NCI-H748 (cell line): ENCODE data around the gene GRB14.
A peak's percentile ranks its signal among the peaks of the same experiment; 100 is the strongest.

Experiments
- DNase-seq: peaks from one replicate; lab custom pipeline; 2025; ENCODE audit not compliant: unreplicated experiment; lab: John Stamatoyannopoulos, UW

GRB14 gene

DNA sequence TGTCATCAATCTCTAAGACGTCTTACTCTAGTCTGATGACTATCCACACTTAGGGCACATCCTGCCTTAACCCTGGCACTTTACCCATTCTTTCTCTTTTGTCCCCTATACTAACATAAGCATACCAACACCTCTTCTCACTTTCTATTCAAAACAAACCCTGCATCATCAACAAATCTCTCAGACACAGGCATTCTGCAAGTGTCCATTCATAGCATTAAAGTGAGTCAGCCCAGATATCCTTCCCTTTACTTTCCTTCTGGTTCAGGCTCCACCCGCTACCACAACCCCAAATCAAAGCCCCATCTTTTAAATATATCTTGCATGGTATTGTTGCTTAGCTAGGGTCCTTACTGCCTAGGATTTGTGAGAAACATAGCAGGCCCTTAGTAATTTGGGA is 3.8 kb downstream of the GRB14 start:
- no peak for DNase-seq

DNA sequence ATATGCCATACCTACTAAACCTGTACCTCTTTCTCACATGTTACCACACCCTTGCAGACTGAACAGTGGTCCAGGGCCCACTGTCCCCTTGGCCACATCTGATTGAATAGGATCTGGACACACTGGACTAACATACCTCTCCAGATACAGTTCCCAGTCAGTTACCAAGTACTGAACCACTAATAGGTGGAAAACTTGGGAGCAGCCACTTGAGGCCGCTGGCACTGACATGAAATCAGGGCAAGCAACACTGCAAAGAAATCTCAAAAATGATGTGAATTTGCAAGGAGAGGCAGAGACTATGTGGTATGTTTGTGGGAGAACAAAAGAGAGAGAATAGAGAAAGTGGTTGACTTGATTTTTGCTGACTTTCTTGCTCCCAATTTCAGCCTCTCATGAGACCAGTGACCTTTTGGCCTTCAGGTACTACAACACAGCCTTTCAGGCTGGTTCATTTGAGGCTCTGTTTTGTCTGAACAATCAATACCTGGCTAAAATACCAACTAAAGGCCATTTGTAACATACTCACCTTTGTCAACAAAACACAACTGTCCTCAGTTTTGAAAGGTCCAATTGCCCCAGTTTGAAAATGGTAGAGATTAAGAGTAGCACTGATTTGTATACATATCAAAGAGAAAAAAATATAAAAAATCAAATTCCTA is 7.8 kb downstream of the GRB14 start:
- DNase-seq, result no peak

DNA sequence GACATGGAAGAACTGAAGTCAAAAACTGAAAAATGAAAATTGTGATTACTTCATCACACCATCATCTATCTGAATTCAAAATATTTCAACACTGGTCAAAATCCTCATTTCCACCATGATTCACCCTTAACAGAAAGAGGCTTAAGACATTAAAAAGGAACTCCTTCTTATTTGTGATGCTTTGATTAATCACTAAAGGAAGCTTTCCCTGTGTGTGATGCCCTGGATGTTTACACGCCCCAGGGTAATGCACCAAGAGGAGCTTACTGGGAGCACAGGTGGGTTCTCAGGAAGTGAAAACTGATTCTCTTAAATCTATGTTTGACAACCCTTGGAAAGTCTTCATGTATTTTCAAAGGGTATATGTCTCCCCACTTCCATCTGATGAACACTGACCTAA is 11.5 kb downstream of the GRB14 start:
- DNase-seq, result no peak

DNA sequence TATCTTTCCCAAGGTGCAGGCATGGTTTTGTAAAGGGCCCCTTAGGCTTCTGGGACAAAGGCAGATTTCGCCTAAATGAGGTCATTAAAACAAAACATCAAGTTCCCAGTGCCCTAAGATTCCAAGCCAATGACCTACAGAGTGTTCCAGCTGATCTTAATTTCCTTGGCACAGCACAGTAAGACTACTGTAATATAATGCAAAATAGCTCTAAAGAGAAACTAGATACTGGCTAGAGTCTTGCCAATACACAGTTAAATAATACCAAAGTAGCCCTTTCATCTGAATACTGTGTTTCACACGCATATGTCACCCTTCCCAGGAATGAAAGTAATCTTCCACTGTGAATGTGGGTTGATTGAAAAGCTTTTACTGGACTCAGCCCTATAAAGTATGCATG is 14.7 kb downstream of the GRB14 start:
- no peak for DNase-seq

DNA sequence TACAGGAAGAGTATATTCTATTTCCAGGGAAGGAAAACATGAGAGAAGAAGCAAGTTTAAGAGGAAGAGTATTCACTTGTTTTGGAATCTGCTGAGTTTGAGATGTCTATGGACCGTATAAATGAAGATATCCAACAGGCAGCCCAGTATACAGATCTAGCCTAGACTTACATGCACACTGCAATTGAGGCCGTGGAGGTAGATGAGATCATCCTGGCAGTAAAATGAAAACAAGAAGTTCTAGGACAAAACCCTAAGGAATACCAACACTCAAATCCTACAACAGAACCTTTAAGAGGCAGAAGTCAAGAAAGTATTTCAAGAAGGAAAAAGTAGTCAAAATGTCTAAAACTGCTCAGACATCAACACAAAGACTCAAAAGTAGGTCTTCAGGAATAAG is 16.0 kb downstream of the GRB14 start:
- no peak for DNase-seq

DNA sequence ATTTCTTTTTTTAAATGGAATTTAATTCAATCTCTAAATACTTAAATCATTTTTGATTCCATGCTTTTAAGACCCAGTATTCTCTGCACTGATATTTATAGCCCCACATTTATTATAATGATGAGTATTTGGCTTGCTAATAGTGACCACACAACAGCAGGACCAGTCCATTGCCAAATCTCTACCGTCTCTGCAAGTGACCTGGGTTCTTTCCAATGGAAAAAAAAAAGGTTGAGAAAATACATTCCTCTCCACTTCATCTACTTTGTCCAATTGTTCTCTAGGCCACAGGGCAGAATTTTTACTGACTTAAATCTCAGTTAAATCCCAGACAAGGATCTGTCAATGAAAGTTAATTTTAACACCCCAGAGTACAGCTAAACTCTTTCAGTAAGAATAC is 20.5 kb downstream of the GRB14 start:
- DNase-seq, result no peak

DNA sequence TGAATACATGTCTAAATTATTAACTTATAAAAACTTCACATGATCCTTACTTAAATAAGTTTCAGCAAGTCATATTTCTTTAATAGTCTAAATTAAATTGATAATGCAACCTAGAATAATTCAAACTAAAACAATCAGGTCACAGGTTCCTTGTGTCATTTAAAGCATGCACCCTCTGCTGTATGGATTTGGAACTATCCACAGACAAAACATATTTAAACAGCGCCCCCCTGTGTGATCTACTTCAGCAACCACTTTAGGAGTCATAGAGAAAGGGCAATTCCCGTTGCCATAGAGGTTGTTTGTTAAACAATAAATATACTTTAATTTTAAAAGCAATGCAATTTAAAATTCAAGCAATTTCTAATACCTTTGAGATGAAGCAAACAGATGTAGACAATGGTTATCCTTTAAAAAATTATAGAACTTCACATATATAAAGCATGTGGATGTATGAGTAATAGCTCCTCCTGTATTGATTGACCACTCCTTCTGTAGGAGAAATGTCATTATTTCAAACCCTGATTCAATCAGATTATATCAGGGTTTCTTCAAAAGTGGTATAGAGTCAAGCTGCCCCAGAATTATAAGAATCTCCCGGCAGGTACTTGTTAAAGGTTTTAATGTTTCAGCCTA is 21.2 kb downstream of the GRB14 start:
- peak; percentile 83 for DNase-seq

DNA sequence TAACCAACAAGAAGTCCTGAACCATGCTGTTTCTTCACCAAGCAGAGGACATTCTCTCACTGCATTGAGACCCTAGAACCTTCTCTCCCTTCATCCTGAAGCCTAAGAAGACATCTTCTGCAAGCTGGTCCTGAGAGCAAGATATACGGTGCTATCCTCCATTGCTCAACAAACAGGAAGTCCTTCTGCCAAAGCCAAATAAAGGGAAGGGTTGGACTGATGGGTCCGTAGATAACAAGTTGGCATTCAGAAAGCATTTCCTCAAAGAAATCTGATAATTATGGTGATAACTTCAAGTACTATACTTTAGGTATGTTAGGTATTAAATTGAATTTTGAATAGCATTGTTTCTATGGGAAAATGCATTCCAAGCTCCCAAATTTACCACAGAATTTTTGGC is 23.3 kb downstream of the GRB14 start:
- DNase-seq, result no peak

DNA sequence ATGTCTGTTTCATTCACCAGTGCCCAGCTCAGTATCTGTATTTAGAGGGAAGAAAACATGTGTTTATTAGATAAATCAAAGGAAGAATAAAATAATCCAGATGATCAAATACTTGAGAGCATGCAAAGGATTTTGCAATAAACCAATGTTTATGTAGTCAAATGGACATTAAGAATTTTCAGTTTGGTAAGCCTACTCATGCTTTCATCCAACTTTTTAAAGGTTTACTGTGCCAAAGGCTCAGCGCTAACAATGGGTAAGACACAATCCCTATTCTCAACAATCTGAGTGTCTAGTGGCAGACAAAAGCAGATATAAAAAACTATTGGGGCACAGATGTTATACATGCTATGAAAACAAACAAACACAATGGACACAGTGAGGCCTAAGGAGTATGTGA is 26.3 kb downstream of the GRB14 start:
- no peak for DNase-seq

DNA sequence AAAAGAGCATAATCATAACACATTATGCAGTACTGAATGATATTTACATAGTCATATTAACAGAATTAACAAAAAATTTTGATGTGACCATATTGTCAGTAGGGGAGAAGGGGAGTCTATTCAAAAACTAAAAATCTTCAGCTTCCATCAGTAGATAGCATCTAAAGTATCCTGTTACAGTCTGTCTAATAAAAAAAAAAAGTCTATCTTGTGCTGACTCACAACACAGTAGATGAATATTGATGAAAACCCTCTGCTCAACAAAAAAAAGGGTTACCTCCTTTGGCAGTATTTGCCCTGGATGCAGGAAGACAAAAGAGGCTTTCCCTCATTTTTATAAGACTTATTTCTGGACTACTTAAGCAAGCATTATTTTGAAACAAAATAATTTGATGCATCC is 27.3 kb downstream of the GRB14 start:
- no peak for DNase-seq

DNA sequence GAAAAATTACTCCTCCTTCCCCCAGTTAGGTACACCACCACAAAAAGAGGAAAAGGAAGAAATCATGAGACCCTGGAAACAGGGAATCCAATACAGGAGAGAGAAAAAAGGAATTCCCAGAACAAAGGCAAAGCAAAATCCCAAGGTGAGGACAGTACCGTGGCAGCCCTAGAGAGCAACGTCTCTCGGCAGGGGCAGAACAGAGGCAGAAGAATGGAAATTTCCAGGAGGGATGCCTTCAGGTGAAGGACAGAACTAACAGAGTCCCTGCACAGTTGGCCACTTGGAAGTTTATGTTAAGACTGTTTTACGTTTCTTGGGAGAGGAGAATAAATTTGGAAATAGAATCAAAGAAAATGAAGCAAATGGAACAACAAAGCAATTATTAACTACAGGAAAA is 27.7 kb downstream of the GRB14 start:
- DNase-seq, result no peak

DNA sequence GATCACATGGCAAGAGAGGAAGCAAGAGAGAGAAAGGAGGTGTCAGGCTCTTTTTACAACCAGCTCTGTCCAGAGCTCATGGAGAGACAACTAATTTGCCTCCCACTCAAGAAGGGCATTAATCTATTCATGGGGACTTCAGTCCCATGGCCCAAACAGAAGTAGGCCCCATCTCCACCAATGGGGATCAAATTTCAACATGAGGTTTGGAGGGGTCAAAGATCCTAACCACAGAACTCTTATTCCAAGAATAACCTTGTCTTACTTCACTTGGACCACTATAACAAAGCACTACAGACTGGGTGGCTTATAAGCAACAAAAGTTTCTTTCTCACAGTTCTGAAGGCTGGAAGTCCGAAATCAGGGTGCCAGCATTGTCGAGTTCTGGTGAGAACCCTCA is 31.8 kb downstream of the GRB14 start:
- DNase-seq, result no peak

DNA sequence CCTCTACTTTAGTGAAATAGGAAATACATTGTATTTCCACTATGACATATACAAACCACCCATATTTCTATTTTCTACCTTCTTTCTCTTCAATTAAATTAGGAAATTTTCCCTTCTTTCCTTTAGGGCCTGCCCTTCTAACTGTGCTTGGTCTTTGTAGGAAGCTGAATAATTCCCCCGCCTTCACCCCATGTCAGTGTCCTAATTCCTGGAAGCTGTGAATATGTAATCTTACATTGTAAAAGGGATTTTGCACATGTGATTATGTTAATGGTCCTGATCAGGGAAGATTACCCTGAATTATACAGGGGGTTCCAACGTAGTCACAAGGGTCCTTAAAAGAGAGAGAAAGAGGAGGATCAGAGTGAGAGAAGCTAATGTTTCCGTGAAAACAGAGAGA is 40.2 kb downstream of the GRB14 start:
- no peak for DNase-seq

DNA sequence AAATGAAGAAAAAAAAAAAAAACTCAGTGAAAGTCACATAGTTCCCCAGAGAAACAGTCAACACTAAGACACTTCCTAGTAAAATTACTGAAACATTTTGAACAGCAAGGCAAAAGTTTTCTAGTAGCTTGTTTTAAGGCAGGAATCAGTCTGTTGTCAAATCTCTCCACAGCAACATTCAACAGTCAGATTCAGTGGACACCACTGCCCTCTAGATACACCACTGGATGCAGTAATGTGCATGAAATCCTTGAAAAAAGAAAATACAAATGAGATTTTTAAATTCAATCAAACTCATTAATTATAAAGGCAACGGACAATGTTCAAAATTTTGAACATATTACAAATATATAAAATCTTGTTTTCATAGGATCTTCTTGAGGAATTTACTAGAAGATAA is 46.4 kb downstream of the GRB14 start:
- DNase-seq, result no peak

DNA sequence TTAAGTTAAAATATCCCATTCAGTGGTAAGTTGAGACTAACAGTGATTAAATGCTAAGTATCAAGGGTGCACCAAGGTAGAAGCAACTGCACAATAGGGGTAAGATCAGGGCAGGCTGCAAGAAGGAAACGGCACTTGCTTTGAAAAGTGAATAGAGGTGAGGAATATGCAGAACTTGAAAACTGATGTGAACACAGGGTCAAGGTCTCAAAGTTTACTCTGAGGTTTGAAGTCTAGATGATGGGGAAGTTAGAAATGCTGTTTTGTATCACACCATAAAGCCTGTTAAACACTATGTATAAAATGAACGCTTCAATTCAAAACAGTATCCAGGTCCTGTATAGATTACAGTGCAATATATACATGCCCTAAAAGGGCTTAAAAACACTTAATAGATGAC is 50.8 kb downstream of the GRB14 start:
- DNase-seq, result no peak

DNA sequence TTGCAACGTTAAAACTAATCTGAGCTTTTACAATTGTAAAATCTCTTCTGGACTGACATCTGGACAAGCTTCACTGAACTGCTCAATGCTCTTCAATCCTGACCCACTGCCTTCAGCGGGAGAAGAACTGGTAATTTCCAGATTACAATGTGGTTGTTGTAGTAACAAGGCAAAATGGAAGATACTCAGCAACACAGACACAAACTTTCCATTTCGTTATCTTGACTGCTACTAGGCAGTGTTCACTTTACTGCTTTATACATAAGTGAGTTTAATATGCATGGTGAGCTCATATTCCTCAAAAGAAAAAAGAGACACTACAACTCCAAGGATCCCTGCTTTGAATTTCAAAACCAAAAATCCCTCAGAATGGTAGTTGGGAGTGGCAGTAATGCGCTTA is 51.9 kb downstream of the GRB14 start:
- no peak for DNase-seq

DNA sequence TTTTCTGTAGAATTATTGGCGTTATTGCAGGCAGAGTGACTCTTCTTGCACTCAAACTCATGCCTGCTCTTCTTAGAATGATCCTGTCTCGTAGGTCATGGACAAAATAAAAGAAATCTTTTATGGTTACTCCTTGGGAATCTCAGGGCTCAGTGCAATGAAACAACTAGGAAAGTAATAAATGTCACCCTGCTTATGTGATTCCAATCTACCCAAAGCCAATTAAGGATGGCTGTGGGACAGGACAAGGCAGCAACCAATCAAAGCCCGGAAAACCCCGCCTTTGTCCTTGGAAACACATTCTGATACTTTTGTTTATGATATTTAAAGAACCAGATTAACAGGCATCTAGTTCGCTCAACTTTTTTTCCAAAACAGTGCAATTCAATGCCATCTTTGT is 53.0 kb downstream of the GRB14 start:
- DNase-seq, result no peak

DNA sequence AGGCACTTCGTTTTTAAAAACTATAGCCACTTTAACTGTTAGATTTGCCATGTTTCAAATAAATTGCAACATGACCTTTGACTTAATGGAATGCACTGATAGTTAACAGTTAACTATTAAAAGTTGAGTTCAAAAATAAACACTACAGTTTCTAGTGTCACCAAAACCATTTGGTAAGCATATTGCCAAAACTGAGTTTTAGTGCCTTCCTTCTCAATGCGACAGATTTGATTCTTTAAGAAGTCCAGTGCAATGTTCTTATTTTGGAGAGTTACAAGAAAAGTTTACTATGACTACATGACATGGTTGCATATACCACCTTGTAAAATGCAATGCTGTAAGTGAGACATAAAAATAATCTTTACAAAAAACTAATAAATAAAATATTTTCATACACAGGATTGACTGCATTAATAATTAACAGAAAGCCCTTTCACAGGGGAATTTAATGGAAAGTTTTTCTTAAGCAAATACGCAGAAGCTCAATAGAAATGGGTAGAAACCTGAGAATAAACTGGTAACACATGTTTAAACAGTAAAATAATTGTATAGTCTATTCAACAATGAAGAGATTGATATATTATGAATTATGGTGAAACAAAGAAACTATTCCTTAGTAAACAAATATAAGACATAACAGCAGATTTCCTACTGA is 53.8 kb downstream of the GRB14 start:
- no peak for DNase-seq

DNA sequence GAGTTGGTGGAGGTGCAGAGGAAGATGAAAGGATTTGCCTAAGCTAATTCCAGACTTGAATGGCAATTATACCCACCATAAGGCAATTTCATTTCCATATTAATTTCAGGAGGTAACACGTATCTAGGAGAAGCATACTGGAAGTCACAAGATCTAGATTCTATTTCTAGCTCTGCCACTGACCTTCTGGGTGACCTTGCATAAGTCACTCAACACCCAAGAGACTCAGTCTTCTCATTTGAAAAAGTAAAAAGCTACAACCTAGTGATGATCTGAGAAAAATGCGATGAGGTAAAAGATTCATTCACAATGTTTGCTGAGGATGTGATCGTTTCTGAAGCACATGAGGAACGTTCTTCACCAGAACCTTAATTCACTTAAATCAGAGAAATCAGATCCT is 55.9 kb downstream of the GRB14 start:
- no peak for DNase-seq

DNA sequence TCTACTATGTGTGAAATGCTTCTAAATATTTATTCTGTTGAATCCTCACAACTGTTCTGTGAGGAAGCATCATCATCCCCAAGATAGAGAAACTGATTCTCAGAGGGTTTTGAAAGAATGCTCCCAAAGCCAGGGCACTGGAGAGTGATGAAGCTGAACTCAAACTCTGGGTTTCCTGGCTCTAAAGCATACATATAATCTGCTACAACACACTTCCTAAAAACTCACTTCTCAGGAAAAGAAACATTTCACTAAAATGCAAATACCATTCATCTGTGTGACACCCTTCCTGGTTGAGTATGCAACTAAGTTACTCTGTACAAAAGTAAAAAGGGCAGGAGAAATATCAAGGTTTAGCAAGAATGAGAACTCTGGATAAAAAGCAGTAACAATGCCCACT is 58.6 kb downstream of the GRB14 start:
- DNase-seq, result no peak

DNA sequence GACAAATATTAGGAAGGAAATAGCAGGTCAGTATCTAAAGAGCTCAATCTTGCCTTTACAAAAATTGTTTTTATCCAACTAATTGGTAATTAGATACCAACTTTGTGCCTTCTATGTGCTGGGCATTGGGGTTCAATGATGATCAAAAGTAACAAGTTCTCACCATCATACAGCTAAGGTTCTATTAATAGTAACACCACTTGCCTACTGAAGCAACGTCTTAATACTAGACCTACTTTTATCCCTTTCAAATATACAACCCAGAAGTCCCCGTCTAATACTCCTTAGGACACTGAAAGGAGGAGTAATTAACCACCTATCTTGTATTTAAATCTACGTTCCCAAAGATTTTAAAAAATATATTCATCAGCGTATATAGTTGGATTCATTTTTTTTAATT is 59.3 kb downstream of the GRB14 start:
- DNase-seq, result no peak

DNA sequence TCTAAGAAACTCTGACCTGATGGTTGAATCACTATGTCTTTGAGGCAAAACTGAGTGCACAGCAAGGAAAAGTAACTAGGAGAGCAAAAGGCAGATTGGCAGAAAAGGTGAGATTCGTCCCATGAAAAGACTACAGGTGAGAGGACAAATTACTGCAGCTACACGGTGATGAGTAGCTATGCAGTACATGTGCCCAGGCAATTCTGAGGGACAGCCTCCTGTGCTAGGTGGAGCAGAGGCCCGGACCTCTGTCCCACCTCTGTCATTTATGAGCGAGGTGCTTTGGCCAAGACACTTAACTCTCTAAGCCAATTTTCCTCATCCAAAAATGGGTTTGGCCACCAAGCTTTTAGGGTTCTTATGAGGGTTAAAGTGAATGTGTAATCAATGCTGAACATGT is 59.9 kb downstream of the GRB14 start:
- DNase-seq, result no peak

DNA sequence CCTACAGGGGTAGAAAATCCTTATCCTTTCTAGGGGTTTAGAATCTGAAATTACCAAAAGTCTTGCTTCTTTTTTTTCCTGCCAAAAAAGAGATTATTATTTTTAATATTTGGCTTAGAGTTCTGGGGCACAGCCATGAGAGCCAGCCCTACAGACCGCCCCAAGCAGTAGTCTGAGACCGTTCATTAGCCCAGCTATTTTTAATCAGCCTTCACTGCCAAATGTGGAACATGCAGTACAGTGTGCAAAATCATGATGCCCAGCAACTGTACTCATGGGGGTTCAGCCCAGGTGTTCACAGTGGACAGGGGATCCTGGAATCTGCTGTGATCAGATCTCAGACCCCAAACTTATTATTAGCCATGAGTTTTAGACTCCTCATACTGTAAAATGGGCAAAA is 60.4 kb downstream of the GRB14 start:
- no peak for DNase-seq
